K562 (cell line): Measurements from ENCODE around the gene PPIF. TPM values are rescaled to one million over a fixed set of nuclear protein-coding genes. Genes with fewer than 3 reads are reported as not detected.

ENCODE experiments used
- ARID1B ChIP-seq: fragments of 450-650 bp; IDR thresholded peaks from 2 replicates; pipeline ENCODE4 v1.6.1; 2016; ENCODE audit warnings: antibody characterized with exemption, mild to moderate bottlenecking, inconsistent platforms
- FOXK2 ChIP-seq, 2 experiments: fragments of 450-650 bp; IDR thresholded peaks in 1 of 2; conservative IDR thresholded peaks in 1 of 2; 2 replicates each; pipeline ENCODE4 v1.6.1; 2016; ENCODE audit warnings: low read depth in 2 of 2, mild to moderate bottlenecking in 1 of 2
- JUN ChIP-seq, 2 experiments: sonication (generic) in 1 of 2; formaldehyde crosslinking in 1 of 2; IDR thresholded peaks; 2 replicates each; pipeline versions ENCODE4 v1.6.1 to v1.8.0; 2012 to 2022; ENCODE audit warnings: borderline replicate concordance in 2 of 2, mild to moderate bottlenecking in 2 of 2, improper control_type of control experiment in 1 of 2, low read depth in 1 of 2, low read length in 1 of 2, missing genetic modification reagents in 1 of 2
- polyA plus RNA-seq, 8 experiments: library from polyadenylated mRNA; depleted of rRNA in 4 of 8; stranded (reverse) in 5 of 8; unstranded in 3 of 8; fragments of >200 nt; fragmentation: Nextera tagmentation in 2 of 8; fragmentation: Illumina TruSeq in 1 of 8; extraction: Ambion mirVana in 2 of 8; extraction: Trizol in 1 of 8; gene quantifications; 2 replicates each; pipeline versions ENCODE4 v1.2.1 to v1.2.3, GENCODE V29; 2011 to 2014; ENCODE audit warnings: inconsistent platforms in 1 of 8, missing spikeins in 1 of 8
- total RNA-seq, 7 experiments: library from RNA; depleted of rRNA in 6 of 7; stranded (reverse); fragments of >200 nt in 6 of 7; fragmentation: Illumina TruSeq in 2 of 7; extraction: Trizol in 2 of 7; gene quantifications; 2 replicates each; pipeline versions ENCODE4 v1.2.1 to v1.2.3, GENCODE V29; 2011 to 2021; ENCODE audit warnings: low replicate concordance in 1 of 7
- TF ChIP-seq, protein P1 (sequence below): fragments of 250-450 bp; sonication (Bioruptor Pico); IDR thresholded peaks from 2 replicates; pipeline ENCODE4 v1.8.0; 2022; ENCODE audit warnings: moderate library complexity, mild to moderate bottlenecking, inconsistent platforms
- TF ChIP-seq, protein P2 (sequence below): fragments of 200-600 bp; sonication (generic); IDR thresholded peaks from one replicate; pipeline ENCODE4 v1.6.1; 2012; ENCODE audit warnings: mild to moderate bottlenecking, low read depth, low read length, inconsistent platforms
- TF ChIP-seq, protein P3 (sequence below): fragments of 450-650 bp; formaldehyde crosslinking; IDR thresholded peaks from 2 replicates; pipeline ENCODE4 v1.4.0; 2022; ENCODE audit warnings: missing genetic modification characterization
- TF ChIP-seq, protein P4 (sequence below): fragments of 250-450 bp; sonication (Bioruptor Pico); IDR thresholded peaks from 2 replicates; pipeline ENCODE4 v1.4.0; 2020; ENCODE audit warnings: mild to moderate bottlenecking, moderate library complexity

PPIF gene
- total and polyA plus RNA-seq, 9 of the 15 experiments (the other 6 are each of a cell fraction or from before 2014, with no cell fraction given), result 40.9 to 287 (median 117) TPM

DNA sequence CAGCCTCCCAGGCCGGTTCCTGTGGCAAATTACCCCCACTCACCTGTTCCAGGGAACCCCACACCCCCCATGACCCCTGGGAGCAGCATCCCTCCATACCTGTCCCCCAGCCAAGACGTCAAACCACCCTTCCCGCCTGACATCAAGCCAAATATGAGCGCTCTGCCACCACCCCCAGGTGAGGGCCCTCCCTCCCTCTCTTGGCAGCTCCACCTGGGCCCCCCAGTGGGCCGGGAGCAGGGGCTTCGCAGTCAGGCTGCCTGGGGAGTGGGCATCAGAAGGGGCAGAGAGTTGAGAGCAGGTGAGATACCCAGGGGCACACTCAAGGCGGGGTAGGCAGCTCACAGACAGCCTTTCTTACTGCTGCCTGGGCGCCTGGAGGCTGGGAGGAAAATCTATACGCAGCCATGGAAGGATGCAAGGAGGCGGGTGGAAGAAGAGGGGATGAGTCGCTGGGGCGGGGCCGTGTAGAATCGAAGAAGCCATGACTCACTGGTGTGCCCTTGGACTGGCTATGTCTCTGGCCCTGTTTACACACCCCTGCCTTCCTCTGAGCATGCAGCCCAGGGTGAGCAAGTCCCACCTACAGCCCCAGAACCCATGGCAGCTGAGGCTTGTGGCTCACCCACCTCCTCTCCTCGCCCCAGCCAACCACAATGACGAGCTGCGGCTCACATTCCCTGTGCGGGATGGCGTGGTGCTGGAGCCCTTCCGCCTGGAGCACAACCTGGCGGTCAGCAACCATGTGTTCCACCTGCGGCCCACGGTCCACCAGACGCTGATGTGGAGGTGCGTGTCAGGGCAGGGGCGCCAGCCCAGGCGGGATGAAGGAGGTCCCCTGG lies 48.6 kb upstream of the PPIF start (continued):
- TF ChIP-seq, protein P1, sequence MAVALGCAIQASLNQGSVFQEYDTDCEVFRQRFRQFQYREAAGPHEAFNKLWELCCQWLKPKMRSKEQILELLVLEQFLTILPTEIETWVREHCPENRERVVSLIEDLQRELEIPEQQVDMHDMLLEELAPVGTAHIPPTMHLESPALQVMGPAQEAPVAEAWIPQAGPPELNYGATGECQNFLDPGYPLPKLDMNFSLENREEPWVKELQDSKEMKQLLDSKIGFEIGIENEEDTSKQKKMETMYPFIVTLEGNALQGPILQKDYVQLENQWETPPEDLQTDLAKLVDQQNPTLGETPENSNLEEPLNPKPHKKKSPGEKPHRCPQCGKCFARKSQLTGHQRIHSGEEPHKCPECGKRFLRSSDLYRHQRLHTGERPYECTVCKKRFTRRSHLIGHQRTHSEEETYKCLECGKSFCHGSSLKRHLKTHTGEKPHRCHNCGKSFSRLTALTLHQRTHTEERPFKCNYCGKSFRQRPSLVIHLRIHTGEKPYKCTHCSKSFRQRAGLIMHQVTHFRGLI, result no peak
- TF ChIP-seq, protein P2, sequence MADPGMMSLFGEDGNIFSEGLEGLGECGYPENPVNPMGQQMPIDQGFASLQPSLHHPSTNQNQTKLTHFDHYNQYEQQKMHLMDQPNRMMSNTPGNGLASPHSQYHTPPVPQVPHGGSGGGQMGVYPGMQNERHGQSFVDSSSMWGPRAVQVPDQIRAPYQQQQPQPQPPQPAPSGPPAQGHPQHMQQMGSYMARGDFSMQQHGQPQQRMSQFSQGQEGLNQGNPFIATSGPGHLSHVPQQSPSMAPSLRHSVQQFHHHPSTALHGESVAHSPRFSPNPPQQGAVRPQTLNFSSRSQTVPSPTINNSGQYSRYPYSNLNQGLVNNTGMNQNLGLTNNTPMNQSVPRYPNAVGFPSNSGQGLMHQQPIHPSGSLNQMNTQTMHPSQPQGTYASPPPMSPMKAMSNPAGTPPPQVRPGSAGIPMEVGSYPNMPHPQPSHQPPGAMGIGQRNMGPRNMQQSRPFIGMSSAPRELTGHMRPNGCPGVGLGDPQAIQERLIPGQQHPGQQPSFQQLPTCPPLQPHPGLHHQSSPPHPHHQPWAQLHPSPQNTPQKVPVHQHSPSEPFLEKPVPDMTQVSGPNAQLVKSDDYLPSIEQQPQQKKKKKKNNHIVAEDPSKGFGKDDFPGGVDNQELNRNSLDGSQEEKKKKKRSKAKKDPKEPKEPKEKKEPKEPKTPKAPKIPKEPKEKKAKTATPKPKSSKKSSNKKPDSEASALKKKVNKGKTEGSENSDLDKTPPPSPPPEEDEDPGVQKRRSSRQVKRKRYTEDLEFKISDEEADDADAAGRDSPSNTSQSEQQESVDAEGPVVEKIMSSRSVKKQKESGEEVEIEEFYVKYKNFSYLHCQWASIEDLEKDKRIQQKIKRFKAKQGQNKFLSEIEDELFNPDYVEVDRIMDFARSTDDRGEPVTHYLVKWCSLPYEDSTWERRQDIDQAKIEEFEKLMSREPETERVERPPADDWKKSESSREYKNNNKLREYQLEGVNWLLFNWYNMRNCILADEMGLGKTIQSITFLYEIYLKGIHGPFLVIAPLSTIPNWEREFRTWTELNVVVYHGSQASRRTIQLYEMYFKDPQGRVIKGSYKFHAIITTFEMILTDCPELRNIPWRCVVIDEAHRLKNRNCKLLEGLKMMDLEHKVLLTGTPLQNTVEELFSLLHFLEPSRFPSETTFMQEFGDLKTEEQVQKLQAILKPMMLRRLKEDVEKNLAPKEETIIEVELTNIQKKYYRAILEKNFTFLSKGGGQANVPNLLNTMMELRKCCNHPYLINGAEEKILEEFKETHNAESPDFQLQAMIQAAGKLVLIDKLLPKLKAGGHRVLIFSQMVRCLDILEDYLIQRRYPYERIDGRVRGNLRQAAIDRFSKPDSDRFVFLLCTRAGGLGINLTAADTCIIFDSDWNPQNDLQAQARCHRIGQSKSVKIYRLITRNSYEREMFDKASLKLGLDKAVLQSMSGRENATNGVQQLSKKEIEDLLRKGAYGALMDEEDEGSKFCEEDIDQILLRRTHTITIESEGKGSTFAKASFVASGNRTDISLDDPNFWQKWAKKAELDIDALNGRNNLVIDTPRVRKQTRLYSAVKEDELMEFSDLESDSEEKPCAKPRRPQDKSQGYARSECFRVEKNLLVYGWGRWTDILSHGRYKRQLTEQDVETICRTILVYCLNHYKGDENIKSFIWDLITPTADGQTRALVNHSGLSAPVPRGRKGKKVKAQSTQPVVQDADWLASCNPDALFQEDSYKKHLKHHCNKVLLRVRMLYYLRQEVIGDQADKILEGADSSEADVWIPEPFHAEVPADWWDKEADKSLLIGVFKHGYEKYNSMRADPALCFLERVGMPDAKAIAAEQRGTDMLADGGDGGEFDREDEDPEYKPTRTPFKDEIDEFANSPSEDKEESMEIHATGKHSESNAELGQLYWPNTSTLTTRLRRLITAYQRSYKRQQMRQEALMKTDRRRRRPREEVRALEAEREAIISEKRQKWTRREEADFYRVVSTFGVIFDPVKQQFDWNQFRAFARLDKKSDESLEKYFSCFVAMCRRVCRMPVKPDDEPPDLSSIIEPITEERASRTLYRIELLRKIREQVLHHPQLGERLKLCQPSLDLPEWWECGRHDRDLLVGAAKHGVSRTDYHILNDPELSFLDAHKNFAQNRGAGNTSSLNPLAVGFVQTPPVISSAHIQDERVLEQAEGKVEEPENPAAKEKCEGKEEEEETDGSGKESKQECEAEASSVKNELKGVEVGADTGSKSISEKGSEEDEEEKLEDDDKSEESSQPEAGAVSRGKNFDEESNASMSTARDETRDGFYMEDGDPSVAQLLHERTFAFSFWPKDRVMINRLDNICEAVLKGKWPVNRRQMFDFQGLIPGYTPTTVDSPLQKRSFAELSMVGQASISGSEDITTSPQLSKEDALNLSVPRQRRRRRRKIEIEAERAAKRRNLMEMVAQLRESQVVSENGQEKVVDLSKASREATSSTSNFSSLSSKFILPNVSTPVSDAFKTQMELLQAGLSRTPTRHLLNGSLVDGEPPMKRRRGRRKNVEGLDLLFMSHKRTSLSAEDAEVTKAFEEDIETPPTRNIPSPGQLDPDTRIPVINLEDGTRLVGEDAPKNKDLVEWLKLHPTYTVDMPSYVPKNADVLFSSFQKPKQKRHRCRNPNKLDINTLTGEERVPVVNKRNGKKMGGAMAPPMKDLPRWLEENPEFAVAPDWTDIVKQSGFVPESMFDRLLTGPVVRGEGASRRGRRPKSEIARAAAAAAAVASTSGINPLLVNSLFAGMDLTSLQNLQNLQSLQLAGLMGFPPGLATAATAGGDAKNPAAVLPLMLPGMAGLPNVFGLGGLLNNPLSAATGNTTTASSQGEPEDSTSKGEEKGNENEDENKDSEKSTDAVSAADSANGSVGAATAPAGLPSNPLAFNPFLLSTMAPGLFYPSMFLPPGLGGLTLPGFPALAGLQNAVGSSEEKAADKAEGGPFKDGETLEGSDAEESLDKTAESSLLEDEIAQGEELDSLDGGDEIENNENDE, result no peak
- TF ChIP-seq JUN (IDR thresholded peaks at IDR 0.05; ENCODE audit: borderline replicate concordance, low read depth, low read length) (peak; percentile 82), JUN (CRISPR knock-in tag; IDR thresholded peaks at IDR 0.05; ENCODE audit: borderline replicate concordance) (no peak), FOXK2 (conservative IDR thresholded peaks at IDR 0.05 in 1 of 2, IDR thresholded peaks at IDR 0.05 in 1 of 2; ENCODE audit: low read depth in 2 of 2) (peak; percentile 58 to 73; a peak in 3 of 4 replicates), ARID1B (peak; percentile 41; the same call in 1 of the 2 replicates)
- TF ChIP-seq, protein P3, sequence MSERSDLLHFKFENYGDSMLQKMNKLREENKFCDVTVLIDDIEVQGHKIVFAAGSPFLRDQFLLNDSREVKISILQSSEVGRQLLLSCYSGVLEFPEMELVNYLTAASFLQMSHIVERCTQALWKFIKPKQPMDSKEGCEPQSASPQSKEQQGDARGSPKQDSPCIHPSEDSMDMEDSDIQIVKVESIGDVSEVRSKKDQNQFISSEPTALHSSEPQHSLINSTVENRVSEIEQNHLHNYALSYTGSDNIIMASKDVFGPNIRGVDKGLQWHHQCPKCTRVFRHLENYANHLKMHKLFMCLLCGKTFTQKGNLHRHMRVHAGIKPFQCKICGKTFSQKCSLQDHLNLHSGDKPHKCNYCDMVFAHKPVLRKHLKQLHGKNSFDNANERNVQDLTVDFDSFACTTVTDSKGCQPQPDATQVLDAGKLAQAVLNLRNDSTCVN (CRISPR knock-in tag), result no peak
- TF ChIP-seq, protein P4, sequence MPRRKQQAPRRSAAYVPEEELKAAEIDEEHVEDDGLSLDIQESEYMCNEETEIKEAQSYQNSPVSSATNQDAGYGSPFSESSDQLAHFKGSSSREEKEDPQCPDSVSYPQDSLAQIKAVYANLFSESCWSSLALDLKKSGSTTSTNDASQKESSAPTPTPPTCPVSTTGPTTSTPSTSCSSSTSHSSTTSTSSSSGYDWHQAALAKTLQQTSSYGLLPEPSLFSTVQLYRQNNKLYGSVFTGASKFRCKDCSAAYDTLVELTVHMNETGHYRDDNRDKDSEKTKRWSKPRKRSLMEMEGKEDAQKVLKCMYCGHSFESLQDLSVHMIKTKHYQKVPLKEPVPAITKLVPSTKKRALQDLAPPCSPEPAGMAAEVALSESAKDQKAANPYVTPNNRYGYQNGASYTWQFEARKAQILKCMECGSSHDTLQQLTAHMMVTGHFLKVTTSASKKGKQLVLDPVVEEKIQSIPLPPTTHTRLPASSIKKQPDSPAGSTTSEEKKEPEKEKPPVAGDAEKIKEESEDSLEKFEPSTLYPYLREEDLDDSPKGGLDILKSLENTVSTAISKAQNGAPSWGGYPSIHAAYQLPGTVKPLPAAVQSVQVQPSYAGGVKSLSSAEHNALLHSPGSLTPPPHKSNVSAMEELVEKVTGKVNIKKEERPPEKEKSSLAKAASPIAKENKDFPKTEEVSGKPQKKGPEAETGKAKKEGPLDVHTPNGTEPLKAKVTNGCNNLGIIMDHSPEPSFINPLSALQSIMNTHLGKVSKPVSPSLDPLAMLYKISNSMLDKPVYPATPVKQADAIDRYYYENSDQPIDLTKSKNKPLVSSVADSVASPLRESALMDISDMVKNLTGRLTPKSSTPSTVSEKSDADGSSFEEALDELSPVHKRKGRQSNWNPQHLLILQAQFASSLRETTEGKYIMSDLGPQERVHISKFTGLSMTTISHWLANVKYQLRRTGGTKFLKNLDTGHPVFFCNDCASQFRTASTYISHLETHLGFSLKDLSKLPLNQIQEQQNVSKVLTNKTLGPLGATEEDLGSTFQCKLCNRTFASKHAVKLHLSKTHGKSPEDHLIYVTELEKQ (CRISPR knock-in tag), result no peak
